Astrocyte (in vitro differentiated cells and primary cell): ENCODE data around the gene TIMM10.

ENCODE experiments used
- CTCF ChIP-seq: IDR thresholded peaks from 2 replicates; pipeline ENCODE4 v1.5.1; 2011; ENCODE audit warnings: low read depth, mild to moderate bottlenecking, inconsistent platforms, low read length, moderate library complexity; ENCODE audit not compliant: insufficient read depth
- EZH2 ChIP-seq: IDR thresholded peaks from 2 replicates; pipeline ENCODE4 v1.6.1; 2012; ENCODE audit warnings: mild to moderate bottlenecking, low read length, inconsistent platforms; ENCODE audit not compliant: insufficient read depth

- no peak for TF ChIP-seq CTCF
- TF ChIP-seq EZH2: no peak
Measured at GRCh38 chr11:57516061-57516443, 14.5 kb downstream of the TIMM10 start.
